Neuron (in vitro differentiated cells): ENCODE results near the gene FOXS1.

Experiments
- H2AFZ ChIP-seq: one replicate; pipeline ENCODE4 v1.6.1; 2013; ENCODE audit warnings: low read depth, mild to moderate bottlenecking, inconsistent platforms, low read length, moderate library complexity
- H3K27me3 ChIP-seq: one replicate; pipeline ENCODE4 v1.6.1; 2013; ENCODE audit warnings: low read length; ENCODE audit not compliant: insufficient read depth
- H3K36me3 ChIP-seq: one replicate; pipeline ENCODE4 v1.6.1; 2013; ENCODE audit warnings: low read length; ENCODE audit not compliant: insufficient read depth
- H3K4me1 ChIP-seq: one replicate; pipeline ENCODE4 v1.6.1; 2013; ENCODE audit warnings: low read length; ENCODE audit not compliant: insufficient read depth
- H3K4me3 ChIP-seq: 2 replicates; pipeline ENCODE4 v1.5.1; 2013; ENCODE audit warnings: mild to moderate bottlenecking, low read length, moderate library complexity
- H3K9me3 ChIP-seq: one replicate; pipeline ENCODE4 v1.6.1; 2013; ENCODE audit warnings: low read length

Gene FOXS1

DNA sequence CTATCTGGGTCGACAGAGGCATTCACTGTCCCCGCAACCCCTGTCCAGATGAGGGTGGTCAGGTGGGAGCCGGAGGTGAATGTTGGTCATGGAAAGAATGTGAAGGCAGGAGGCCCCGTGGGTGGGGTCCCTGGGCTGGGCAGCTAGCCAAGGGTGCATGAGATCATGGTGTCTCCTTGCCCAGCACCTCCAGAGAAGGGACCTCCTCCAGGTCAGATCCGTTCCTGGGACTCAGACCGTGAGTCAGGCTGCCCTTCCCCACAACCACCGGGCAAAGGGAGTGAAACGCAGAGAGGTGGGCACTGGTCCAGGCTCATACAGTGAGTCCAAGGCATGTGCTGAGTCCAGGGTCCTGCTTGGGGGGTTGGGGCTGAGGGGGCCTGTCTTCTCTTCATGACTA lies 3.5 kb downstream of the FOXS1 start:
- H3K4me1 ChIP-seq = peaks cover 34% of the 10 kb centered on the region
- no peak overlapping the region for H3K4me3 ChIP-seq
- H3K9me3 ChIP-seq = no peaks in the 10 kb centered on the region

GRCh38 chr20:31840906-31841816 lies 4.2 kb downstream of the FOXS1 start:
- no peaks in the 10 kb centered on the region for H3K9me3 ChIP-seq

More for the DNA sequence above, 3.5 kb downstream of the FOXS1 start:
- H3K36me3 ChIP-seq = no peaks in the 10 kb centered on the region
- no peaks in the 10 kb centered on the region for H3K27me3 ChIP-seq
- no peak overlapping the region for H2AFZ ChIP-seq

GRCh38 chr20:31839782-31840487 lies 5.5 kb downstream of the FOXS1 start:
- Histone ChIP-seq H2AFZ (no peak overlapping the region), H3K36me3 (no peaks in the 10 kb centered on the region), H3K9me3 (no peaks in the 10 kb centered on the region), H3K4me3 (no peak overlapping the region), H3K27me3 (no peaks in the 10 kb centered on the region), H3K4me1 (peaks cover 29% of the 10 kb centered on the region)

More at GRCh38 chr20:31840906-31841816, 4.2 kb downstream of the FOXS1 start:
- no peak overlapping the region for H3K4me3 ChIP-seq
- H3K27me3 ChIP-seq = no peaks in the 10 kb centered on the region
- peaks cover 37% of the 10 kb centered on the region for H3K4me1 ChIP-seq
- H2AFZ ChIP-seq = no peak overlapping the region
- no peaks in the 10 kb centered on the region for H3K36me3 ChIP-seq

- no peaks in the 10 kb centered on the region for H3K27me3 ChIP-seq
- no peaks in the 10 kb centered on the region for H3K9me3 ChIP-seq
- H3K36me3 ChIP-seq = no peaks in the 10 kb centered on the region
- no peak overlapping the region for H3K4me3 ChIP-seq
- peaks cover 29% of the 10 kb centered on the region for H3K4me1 ChIP-seq
- no peak overlapping the region for H2AFZ ChIP-seq
Measured at GRCh38 chr20:31838646-31839292, 6.6 kb downstream of the FOXS1 start.

- H3K9me3 ChIP-seq = no peaks in the 10 kb centered on the region
- H3K4me3 ChIP-seq = no peak overlapping the region
- peaks cover 27% of the 10 kb centered on the region for H3K4me1 ChIP-seq
- no peak overlapping the region for H2AFZ ChIP-seq
- no peaks in the 10 kb centered on the region for H3K27me3 ChIP-seq
- no peaks in the 10 kb centered on the region for H3K36me3 ChIP-seq
Measured at GRCh38 chr20:31837896-31838397, 7.5 kb downstream of the FOXS1 start.

GRCh38 chr20:31836853-31837608 lies 8.4 kb downstream of the FOXS1 start:
- Histone ChIP-seq H3K27me3 (no peaks in the 10 kb centered on the region), H2AFZ (no peak overlapping the region), H3K9me3 (no peaks in the 10 kb centered on the region), H3K4me1 (peaks cover 18% of the 10 kb centered on the region), H3K36me3 (no peaks in the 10 kb centered on the region), H3K4me3 (no peak overlapping the region)

DNA sequence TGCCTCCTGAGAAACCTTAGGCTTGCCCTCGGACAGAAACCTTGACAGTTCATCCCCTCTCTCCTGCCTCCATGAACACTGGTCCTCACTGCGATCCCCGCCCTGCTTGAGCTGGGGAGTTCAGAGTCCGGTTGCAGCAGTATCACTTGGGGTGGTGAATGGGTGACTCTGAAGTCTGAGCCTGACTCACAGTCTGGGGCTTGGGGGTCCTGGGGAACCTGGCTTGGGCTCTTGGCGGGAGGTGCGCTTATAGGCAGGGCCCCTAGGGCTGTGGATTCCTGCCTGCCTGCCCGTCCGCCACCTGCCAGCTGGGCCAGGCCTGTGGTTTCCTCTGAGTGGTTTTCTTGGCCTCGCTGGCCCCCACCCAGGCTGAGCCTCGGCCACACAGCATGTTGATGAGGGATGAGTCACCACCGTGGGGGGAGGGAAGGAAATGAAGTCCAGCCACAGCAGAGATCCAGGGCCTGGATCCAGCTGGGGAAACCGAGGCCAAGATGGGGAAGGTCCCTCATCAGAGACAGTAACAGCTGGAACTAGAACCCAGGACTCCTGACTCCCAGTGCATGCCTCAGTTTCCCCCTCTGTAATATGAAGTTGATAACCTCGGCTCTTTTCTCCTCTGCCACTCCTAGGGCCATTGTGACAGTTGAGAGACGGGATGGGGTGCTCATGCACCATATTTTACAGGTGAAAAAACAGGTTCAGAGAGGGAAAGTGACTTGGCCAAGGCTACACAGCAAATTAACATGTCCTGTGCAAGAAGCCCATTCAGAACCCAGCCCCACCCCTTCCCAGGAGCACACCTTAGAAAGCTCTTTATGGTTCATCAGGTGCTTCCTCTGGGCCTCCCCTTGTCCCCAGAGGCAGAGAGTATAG lies 9.2 kb downstream of the FOXS1 start:
- Histone ChIP-seq H2AFZ (no peak overlapping the region), H3K27me3 (no peaks in the 10 kb centered on the region)

GRCh38 chr20:31835554-31835953 lies 9.8 kb downstream of the FOXS1 start:
- Histone ChIP-seq H3K4me3 (no peak overlapping the region), H2AFZ (no peak overlapping the region), H3K36me3 (no peaks in the 10 kb centered on the region), H3K4me1 (peaks cover 17% of the 10 kb centered on the region), H3K27me3 (no peaks in the 10 kb centered on the region), H3K9me3 (no peaks in the 10 kb centered on the region)

More for the DNA sequence above, 9.2 kb downstream of the FOXS1 start:
- Histone ChIP-seq H3K4me3 (no peak overlapping the region), H3K9me3 (no peaks in the 10 kb centered on the region), H3K4me1 (peaks cover 17% of the 10 kb centered on the region), H3K36me3 (no peaks in the 10 kb centered on the region)

GRCh38 chr20:31833931-31834521 lies 11.4 kb downstream of the FOXS1 start:
- H3K9me3 ChIP-seq = no peaks in the 10 kb centered on the region
- peaks cover 17% of the 10 kb centered on the region for H3K4me1 ChIP-seq
- H3K27me3 ChIP-seq = no peaks in the 10 kb centered on the region
- no peaks in the 10 kb centered on the region for H3K36me3 ChIP-seq
- no peak overlapping the region for H2AFZ ChIP-seq
- H3K4me3 ChIP-seq = no peak overlapping the region

DNA sequence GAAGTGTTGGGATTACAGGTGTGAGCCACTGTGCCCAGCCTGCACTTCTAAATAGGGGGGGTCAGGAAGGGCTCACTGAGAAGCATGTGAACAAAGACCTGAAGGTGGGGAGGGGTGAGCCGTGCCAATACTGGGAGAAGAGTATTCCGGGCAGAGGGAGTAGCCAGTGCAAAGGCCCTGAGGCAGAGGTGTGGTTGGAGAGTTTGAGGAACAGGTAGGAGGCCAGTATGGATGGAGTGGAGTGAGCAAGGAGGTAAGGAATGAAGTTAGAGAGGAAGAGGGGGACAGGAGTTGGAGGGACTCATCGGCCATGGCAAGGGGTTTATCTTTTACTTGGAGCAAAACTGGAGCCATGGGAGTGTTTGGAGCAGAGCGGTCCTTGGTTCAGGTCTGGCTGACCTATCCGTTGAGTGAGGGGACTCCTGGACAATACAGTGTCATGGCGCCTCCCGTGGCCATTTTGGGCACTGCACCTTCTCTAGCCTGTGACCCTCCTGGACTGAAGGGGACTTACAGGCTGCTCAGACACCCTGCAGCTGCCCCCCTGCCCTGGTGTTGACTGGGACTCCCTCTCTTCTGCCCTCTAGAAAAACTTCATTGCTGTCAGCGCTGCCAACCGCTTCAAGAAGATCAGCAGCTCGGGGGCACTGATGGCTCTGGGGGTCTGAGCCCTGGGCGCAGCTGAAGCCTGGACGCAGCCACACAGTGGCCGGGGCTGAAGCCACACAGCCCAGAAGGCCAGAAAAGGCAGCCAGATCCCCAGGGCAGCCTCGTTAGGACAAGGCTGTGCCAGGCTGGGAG lies 12.1 kb downstream of the FOXS1 start:
- peaks cover 16% of the 10 kb centered on the region for H3K4me1 ChIP-seq
- no peak overlapping the region for H3K4me3 ChIP-seq
- H3K27me3 ChIP-seq = no peaks in the 10 kb centered on the region
- H3K36me3 ChIP-seq = no peaks in the 10 kb centered on the region
- no peak overlapping the region for H2AFZ ChIP-seq
- H3K9me3 ChIP-seq = no peaks in the 10 kb centered on the region

- Histone ChIP-seq H3K27me3 (no peaks in the 10 kb centered on the region), H3K36me3 (no peaks in the 10 kb centered on the region), H3K4me1 (peaks cover 7% of the 10 kb centered on the region)
Measured at GRCh38 chr20:31831771-31832306, 13.6 kb downstream of the FOXS1 start.

More at GRCh38 chr20:31831771-31832306, 13.6 kb downstream of the FOXS1 start:
- Histone ChIP-seq H3K9me3 (no peaks in the 10 kb centered on the region), H3K4me3 (no peak overlapping the region), H2AFZ (no peak overlapping the region)
